CD4-positive, alpha-beta T cell treated with Interferon gamma for 1 hour (primary cell): ENCODE measurements around the gene SORBS2.

Experiments
- DNase-seq: peaks from one replicate; pipeline ENCODE4 v3.0.0-alpha.2; 2020

The SORBS2 gene

DNA sequence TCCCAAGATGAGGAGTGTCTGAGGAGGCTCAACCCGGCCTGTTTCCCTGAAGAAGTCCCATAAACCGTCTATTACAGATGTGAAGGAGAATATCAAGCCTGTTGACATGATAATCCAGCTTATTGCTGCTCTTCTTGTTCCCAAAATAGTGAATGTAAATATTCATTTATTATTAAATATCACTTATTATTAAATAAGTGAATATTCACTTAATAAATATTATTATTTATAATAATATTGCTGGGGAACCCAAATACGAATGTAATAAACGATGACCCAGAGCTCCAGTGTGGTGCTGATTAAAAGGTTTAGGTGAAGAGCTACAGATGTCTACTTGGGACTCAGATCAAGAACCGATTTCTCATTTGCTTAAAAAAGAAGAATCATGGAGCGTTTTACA, 23.8 kb upstream of the SORBS2 start:
- DNase-seq, result no peak

DNA sequence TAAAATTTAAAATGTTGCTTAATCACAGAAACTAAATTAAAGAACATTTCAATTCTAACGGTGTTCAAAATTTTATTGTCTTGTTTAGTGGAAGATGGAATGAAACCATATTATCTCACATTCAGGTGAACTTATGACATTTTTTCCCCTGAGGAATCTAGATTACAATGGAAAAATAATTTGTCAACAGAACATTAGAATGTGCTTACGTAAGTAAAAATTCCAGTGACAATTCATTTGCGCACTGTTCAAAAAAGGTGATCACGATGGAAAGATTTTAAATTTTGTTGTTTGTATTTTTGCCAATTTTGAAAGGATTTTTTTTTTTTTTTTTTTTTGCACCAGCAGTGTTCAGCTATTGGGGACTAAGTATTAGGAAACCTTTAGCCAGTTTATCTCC, 23.3 kb upstream of the SORBS2 start:
- no peak for DNase-seq

DNA sequence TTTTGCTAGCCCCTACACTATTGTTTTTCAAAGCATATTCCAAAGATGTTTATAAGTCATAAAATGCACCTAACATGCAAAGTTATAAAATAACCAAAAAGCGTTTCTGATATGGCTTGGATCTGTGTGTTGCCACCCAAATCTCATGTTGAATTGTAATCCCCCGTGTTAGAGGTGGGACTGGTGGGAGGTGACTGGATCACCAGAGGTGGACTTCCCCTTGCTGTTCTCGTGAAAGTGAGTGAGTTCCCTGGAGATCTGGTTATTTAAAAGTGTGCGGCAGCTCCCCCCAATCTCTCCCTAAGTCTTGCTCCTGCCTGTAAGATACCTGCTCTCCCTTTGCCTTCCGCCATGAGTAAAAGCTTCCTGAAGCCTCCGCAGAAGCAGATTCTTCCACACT, 22.8 kb upstream of the SORBS2 start:
- no peak for DNase-seq

DNA sequence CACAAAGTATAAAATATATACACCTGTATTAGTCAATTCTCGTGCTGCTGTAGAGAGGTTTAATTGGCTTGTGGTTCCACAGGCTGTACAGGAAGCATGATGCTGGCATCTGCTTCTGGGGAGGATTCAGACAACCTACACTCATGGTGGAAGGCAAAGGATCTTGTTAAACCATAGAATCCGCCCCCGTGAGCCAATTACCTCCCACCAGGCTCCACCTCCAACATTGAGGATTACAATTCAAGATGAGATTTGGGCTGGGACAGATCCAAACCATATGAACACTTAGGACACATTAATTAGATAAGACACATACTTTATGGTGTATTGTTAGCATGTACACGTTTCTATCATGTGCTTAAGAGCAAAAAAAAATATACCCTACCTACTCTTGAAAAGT, 22.1 kb upstream of the SORBS2 start:
- DNase-seq, result no peak

DNA sequence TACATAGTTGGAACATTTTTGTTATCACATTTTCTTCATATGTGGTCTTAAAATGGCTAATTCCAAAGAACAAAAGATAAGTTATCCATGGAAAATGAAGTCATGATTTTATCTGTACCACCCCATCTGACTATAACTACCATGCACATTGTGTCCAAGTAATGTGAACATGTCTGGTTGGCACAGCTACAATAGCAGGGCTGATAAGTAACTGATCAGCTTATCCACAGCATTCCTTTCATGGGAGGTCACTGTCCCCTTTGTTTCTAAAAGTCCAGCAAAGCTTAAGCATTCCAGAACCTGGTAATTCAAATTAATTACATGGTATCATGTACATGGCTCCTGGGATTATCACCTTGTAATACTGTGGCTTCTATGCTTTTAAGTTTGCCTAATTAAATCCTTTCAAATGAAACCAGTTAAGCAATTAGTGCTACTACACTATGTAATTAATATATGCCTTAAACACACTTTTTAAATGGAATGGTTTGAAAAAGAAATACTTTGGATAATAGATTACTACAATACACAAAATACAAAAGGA, 21.1 kb upstream of the SORBS2 start:
- no peak for DNase-seq

DNA sequence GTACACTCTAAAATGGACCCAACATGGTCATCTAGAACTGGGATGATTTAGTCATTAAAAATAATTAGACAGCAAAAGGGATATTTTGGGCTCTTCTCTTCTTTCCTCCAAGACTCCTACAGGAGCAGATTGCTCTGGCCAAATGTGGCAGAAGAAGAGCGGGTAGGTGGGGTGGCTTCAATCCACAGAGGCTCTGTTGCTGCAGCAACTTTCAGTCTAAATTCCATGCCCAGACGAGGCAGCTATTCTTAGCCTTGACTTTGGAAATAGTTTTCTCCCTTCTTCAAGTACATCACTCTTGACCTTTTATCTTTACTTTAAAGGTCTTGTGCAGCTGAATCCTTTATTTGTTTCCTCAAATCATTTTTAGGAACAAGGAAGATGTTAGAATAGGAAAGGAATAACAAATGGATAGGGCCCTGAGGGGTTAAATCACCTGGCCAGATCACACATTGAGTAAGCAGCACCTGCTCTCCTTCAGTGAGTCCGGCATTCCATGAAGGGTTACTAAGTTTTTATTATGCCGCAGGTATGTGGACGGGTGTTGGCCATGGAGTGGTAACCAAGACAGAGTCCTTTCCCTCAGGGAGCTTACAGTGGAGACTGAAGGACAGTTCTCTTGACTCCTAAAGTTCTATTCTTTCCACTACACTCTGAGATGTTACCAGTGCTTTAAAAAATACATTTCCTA, 19.3 kb upstream of the SORBS2 start:
- no peak for DNase-seq

DNA sequence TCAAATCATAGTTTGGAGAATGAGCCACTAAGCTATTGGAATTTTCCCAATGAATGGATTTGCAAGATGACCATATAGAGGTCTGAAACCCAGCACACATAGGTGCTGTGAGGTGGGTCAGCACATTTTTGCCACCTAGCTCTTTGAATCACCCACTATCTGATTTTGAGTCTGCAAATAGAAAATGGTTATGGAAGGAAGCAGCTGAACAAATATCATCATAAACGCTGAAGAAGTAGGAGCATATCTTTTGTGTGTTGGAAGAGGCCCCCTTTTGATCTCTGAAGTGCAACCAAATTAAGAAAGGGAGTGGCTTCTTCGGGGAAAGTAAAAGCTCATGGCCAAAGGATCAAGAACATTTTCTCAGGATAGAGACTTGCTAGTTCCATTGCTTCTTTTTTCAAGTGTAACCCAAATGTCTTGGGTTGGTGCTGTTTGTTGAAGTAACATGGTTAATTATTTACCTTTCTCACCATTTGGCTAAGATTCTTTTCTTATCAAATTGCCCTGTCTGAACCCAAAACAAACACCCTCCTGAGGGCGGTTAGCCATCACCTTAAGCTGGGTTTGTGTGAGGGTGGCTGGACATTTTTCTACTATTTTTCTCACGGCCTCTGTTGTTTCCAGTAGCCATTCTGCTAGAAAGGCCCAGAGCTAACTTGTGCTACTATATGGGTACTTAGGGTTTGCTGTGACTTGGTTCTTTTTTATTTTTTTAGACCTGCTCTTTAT, 18.4 kb upstream of the SORBS2 start:
- no peak for DNase-seq

DNA sequence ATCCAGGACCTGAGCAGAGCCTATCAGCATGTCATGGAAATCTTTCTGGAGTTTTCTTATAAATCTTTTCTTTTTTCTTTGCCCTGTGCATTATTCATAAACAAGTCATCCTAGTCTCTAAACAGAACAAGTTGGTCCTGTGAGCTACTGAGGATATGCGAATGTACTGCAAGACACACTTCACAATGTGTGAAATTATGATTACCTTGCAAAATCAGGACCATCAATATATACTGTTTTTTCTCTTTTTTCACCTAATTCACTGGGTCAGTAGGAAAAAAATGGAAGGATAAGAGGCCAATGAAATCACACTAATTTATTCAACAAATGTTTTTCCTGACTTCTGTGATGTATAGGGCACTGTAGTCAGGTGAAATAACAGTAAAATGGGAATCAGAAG, 14.4 kb upstream of the SORBS2 start:
- DNase-seq, result no peak

DNA sequence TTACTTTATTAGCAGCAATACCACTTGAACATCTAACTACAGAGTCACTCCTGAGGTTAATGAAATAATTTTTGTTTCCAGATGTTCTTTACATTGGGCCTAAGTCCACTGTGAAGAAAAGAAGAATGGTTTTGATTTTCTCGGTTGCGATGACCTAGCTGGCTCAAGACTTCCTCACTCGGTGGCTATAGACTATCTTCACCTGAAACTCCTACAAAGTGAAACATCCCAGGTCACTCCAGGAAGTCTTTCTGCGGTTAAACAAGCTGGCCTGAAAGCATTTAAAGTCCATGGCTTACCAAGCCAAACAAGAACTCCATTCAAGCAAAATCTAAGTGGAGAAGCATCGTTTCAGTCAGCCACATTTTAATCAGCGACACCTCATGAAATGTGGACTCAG, 13.7 kb upstream of the SORBS2 start:
- DNase-seq, result no peak

DNA sequence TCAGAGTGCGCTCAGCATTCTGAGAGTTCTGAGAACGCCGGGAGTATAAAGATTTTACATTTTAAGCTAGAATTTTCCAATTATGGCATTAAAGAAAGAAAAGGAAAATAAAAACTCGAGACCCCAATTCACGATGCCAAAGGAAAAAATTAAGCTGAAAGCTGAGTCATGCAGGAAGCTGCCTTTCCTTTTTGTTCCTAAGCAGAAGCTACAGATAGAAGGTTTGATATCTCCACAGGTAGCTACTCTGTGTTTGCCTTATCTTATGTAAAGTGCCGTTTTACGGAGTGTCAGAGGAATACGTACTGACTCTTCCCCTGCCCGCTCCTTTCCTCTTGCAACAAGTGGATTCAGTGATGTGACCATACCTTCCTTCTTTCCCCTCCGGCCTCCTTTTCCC, 10.8 kb upstream of the SORBS2 start:
- no peak for DNase-seq

DNA sequence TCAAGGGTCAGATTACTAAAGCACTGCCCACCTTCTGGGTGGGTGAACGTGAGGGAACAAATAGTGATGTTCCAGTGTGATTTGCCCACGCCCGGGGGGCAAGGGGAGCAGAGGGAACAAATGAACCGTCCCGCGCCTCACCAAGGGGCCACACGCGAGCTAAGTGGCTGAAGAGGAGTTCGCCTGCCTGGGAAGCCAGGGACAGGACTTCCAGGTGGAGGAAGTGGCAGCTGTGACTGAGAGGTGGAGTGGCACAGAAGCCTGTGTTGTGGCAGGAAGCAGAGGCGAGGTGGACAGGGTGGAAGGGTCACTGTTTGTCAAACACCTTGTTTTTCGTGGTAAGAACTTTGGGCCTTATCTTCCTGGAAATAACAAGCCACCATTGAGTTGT, 9.0 kb upstream of the SORBS2 start:
- DNase-seq, result no peak

DNA sequence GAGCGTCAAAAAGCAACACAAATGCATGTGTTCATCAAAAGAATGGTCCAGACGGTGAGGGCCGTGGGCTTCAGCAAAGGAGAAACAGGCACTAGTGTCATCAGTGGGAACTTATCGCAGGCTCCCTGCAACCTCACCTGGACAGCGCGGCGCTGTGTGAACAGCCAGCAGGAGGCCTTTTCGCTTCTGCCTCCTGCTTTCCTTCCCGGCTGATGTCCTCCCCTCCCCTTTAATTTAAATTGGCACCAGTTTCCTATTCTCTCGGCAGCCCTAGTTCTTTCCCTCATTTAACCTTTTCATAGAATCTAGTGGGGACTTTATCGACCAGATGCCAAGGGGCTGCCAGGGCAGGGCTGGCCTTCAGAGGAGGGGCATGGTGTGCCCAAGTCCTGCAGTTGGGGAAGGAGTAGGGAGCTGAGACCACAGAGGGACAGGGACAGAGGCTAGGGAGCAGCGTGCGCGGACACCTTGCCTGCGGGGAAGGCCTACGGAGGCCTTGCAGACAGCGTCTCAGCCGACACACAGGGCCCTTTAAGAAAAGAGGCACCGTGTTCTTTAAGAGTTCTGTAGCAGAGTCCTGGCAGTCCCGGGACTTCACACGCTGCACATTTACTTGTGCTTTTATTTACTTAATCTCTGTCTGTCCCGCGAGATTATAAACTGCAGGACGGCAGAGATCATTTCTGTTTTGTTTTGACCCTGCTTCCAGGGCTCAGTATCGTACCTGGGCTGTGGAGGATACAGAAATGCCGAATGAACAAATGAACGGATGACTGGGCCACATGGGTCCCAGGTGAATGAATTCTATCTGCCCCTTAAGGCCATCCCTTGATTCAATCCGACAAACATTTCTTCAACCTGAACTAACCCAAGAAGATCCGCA, 8.4 kb upstream of the SORBS2 start:
- DNase-seq, result no peak

DNA sequence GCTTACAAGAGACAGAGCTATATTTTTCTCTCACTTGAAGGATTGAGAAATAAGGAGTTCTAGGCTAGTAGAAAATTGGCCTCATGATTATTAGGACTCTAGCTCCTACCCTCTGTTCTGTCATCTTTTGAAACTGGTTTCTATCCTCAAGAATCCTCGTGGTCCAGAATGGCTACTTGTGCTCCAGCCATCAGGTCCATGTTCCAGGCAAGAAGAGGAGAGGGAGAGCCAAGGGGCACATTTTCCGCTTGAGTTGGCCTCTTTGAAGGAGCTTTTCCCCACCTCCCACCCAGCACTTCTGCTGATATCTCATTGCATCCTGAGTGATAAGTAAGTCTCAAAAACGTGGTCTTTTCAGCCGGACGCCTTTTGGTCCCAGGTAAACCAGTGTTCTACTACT, 7.2 kb upstream of the SORBS2 start:
- DNase-seq, result no peak

DNA sequence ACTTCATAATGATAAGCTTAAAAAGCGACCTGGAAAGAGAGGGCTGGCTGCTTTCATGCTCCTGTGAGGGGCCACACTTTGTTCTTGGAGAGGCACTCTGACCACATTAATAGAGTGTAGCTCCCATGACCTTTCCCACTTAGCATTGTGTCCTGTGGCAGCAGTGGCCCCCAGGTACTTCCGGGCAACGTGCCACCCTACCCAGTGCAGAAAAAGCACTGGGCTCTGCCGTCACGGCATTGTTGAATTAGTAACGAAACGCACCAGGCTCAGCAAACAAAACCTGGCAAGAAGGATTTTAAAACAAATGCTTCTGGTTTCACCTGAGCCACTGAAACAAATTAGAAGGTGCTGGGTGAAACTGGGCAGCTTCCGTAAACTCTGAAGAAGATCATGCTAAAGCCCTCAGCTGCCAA, 5.4 kb upstream of the SORBS2 start:
- DNase-seq, result no peak

DNA sequence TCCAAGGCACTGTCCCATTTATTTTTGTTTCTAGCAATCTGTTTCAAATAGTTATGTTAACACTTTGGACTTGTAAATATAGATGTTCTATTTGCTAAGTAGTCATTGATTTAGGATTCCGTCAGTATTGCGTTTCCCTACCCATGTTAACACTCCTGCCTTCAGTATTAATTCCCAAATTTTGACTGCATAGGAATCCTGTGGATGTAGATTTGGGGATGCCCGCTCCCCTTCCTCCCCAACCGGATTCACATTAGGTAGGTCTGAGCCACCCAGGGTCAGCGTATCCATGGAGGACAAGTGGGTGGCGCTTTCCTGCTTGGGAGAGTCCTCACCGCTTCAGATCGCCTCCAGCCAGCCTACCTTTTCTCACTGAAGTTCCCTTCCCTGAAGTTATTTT, 1.1 kb upstream of the SORBS2 start:
- no peak for DNase-seq

DNA sequence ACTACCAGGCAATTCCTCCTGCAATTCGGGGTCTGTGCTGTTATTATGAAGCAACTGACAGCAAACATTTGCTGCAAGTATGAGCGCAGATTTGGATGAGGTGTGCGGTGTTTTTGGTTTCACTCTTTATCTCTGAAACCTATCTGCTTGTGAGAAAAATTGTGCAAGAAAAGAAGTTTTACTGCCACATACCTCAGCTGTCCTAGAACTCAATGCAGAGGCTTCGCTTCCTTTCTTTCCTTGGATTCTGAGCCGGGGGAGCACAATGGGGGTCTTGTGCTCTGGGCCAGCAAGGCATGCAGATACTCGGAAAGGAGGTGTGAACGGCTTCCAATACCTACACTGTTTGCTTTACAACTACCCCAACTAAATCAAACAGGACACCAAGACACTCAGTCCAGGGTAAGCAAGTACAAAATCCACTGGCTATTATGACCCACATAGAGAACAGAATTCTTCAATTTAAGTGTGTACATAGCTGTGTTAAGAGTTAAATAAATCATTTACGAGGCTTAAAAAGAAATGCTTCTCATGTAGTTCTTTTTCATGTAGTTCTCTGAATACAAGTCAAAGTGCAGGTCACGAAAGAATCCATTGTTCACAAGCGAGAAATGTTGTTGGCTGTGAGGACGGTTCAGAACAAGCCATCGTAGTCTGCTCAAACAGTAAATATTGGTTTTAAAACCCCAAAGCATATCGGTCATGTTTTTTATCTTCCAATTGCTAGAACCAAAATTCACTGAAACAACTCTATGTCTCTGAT, 1.1 kb downstream of the SORBS2 start:
- no peak for DNase-seq

DNA sequence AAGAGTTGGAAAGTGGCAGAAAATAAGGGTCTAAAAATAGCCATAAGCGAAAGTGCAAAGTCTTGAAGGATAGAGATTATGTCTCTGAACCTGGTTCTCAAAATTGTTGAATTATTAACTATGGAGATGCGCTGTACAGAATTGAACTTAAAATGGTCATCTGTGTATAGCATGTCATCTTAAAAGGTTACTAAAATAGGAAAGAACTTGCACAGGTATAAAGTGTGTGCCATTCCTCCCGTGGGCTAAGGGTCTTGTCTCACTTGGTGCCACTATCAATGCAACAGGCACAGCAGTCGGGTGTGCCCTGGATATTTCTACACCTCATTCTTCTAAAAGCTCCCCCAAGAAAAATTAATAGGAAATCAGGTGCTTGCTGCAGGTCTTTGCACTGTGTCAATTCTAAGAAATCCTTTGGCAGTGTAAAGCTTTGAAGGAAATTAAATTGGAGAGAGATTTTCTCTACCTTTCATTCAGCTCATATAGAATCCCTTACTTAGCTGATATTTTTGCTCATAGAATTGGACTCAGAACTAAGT, 2.4 kb downstream of the SORBS2 start:
- DNase-seq, result no peak

DNA sequence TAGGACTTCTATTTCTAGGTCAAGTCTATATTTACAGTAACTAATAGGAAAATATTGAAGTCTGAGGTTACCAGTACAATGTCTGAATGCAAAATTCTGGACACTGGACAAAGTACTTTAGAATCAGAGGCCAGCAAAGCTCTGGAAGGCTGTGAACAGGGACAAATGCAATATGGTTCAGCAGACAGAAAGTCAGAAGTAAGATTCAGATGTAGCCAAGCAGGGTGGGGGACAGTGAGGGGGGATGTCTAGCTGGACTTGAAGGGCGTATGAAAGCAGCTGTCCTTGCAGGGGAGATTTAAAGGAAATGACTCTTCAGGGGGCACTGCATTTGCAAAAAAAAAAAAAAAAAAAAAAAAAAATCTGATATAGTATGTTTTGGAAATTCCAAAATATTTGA, 2.9 kb downstream of the SORBS2 start:
- no peak for DNase-seq

DNA sequence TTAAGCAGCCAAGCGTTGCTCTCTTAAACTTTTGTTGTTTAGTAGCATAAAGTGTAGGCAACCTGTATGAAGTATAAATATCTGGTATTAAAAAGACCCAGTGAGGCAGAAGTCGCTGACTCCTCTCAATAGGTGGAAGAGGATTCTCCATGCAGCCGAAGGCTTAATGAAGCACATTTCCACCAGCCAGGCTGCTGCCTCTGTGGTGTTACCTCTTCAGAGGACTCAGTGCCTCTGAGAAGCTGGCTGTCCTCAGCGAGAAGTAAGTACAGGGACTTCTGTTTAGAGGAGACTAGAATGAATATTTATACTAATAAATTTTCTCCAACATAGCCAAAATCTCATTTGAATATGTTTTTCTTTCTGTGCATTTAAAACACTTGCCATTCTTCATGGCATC, 6.0 kb downstream of the SORBS2 start:
- DNase-seq, result no peak

DNA sequence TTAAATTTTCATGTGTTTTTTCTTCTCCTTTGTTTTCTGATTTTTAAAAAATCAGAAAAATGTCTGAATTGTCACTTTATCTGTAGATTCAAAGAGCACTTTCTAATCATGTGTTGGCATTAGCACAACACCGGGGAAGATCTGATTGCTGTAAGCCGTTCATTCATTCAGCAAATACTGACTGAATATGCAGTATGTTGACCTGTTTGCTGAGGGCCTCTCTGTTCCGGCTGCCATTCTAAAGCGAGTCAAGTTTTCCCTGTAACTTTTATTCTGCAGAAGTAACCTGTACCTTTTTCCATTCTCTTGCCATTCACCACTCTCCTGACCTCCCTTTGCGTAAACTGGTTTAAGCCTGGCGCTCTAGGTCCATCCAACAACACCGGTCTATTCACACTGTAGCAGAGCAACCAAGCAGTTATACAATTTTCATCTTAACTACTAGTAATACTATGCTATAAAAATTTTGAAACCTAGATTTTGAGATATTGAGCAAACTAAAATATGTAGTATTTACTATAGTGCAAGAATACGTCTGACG, 6.7 kb downstream of the SORBS2 start:
- DNase-seq, result no peak

DNA sequence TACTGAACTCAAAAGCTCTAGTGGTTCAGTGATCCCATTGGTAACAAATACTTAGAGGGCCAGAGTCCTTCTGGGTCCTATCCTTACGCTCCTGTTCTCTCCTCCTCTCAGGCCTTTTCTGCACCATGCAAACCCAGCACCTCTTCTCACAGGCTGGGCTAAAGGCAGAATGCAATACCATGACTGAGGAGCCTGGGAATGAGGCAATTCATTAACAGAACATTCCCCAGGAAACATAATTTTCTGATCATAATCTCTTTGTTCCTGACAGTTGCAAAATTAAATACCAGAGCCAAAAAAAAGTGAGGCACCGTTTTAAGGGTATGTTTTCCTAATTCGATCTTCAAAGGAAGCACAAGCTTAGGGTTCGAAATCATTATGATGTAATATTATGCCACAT, 9.0 kb downstream of the SORBS2 start:
- DNase-seq, result no peak

DNA sequence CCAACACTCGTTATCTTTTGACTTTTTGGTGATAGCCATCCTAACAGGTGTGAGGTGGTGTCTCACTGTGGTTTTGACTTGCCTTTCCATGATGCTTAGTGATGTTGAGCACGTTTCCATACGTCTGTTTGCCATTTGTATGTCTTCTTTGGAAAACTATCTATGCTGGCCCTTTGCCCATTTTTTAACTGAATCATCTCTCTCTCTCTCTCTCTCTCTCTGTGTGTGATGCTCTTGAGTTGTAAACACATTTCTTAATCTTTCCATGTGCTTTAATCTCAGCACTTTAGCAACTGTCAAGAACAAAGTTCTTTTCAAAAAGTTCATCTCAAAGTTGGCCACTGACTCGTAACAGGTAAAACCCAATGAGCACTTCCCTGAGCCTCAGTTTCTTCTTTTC, 10.5 kb downstream of the SORBS2 start:
- DNase-seq, result no peak
